HG03342 (cell line): ENCODE results near the gene ME2.
"Not testable (repeated sequence)": the region's sequence is repeated elsewhere in the genome, so short reads cannot be mapped to it uniquely, and the experiment has no call there.

ENCODE experiments used
- ATAC-seq: cut with Tn5 transposase; IDR thresholded peaks from one replicate; pipeline ENCODE4 v1.9.1; 2021; ENCODE audit warnings: mild to moderate bottlenecking, moderate library complexity; ENCODE audit not compliant: unreplicated experiment

Gene ME2

GRCh38 chr18:50911006-50911405 lies 32.1 kb downstream of the ME2 start:
- no peak for ATAC-seq

DNA sequence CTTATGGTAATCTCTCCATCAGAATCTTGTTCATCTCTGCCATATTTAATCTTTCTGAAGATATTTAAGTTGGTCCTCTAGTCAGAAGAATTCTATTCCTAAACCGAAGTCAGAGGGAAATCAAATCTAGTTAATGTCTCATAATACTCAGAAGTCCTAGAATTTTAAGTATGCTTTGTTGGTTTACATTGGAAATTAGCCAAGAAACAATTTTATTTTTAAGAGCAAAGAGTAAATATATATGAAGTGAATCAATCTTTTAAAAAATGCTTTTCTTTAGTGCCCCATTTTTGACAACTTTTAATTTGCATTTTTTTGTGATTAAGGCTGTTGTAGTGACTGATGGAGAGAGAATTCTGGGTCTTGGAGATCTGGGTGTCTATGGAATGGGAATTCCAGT lies 38.1 kb downstream of the ME2 start:
- ATAC-seq, result no peak

GRCh38 chr18:50918153-50918552 lies 39.2 kb downstream of the ME2 start:
- ATAC-seq, result no peak

GRCh38 chr18:50924372-50924771 lies 45.5 kb downstream of the ME2 start:
- no peak for ATAC-seq

GRCh38 chr18:50926521-50926920 lies 47.6 kb downstream of the ME2 start:
- no peak for ATAC-seq

DNA sequence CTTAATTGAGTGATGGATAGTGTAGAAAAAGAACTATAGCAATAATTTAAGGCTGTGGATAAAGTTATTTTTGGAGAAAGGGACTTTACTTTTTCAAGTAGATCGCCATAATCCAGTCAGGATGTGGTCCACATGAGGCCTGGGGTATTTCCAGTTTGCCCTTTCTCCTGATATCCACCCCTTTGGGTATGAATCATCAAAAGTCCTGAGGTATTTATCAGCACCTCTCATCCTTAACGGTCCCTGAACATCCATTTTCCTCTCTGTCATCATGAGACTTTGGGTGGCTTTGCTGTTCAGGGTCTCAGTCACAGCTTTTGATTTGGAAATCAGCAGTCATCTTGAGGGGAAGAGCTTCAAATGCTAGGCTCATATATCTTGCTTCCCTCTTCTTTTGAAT lies 49.6 kb downstream of the ME2 start:
- ATAC-seq, result no peak

DNA sequence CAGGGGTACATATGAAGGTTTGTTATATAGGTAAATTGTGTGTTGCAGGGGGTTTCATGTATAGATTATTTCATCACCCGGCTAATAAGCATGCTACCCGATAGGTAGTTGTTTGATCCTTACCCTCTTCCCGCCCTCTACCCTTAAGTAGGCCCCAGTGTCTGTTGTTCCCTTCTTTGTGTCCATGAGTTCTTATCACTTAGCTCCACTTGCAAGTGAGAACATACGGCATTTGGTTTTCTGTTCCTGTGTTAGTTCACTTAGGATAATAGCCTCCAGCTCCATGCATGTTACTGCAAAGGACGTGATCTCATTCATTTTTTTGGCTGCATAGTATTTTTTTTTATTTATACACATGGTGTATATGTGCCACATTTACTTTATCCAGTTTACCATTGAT lies 54.8 kb downstream of the ME2 start:
- ATAC-seq, result no peak

- ATAC-seq, result no peak
These were observed 55.8 kb downstream of the ME2 start for GRCh38 chr18:50934545-50935211.

- no peak for ATAC-seq
These were observed 56.7 kb downstream of the ME2 start for GRCh38 chr18:50935493-50936191.

- ATAC-seq, result no peak
These were observed 58.3 kb downstream of the ME2 start for GRCh38 chr18:50937183-50937582.

GRCh38 chr18:50938912-50939311 lies 60.0 kb downstream of the ME2 start:
- no peak for ATAC-seq

DNA sequence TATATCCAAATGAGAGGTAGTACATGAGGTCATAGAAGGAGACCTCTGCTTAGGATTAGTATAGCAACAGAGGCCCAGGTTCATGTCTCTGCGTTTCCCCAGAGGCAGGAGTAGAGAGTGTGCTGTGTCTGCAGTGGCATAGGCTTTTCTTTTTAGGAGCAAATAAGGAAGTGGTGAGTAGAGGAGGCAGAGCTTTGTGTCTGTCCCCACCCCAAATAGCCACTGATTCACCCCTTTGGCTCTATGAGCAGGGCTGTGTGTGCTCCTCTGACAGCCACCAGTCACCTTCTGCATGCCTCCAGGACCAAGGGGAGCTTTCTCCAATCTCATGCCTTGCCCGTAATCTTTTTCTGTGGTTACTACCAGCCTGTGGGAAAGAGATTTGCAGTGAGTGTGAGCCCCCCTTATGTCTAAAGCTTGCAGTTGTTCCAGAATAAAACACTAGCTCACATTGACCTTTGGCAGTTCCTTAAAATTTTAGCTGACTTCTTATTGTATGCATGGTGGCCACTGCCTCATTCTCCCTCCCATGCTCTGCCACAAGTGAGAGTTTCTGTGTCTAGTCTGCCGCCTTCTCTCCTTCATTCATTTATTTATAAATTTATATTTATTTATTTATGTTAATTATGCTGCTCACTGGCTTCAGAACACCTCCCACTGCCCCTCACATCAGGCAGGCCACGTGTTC lies 65.5 kb downstream of the ME2 start:
- no peak for ATAC-seq

DNA sequence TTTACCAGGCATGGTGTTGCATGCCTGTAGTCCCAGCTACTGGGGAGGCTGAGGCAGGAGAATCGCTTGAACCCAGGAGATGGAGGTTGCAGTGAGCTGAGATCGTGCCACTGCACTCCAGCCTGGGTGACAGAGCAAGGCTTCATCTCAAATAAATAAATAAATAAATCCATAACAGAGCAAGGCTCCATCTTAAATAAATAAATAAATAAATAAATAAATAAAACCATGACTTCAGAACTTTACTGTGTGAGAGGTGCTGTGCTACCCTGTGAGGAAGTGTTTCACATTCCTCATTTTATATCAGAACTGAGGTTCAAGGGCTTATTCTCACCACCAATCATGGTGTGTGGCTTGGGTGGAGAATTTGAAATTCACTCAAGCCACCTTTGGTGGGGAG lies 67.0 kb downstream of the ME2 start:
- not testable (repeated sequence) for ATAC-seq

DNA sequence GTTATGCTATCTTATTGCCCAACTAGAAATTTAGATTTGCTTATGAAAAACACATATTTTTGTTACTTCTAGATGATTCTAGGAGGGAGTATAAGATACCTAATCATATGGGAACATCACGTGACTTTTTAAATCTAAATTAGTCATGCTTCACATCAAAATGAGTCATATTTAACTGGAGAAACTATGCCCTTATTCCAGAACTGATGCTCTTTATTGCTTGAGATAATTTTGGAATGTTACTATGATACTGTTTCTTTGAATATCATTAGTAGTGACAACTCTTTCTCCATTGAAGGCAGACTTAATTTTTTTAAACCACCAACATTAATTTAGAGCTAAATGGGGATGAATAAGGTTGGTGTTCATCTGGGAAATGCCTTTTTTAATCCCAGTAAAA lies 69.0 kb downstream of the ME2 start:
- ATAC-seq, result no peak

- ATAC-seq, result no peak
These were observed 70.3 kb downstream of the ME2 start for GRCh38 chr18:50949185-50949584.

DNA sequence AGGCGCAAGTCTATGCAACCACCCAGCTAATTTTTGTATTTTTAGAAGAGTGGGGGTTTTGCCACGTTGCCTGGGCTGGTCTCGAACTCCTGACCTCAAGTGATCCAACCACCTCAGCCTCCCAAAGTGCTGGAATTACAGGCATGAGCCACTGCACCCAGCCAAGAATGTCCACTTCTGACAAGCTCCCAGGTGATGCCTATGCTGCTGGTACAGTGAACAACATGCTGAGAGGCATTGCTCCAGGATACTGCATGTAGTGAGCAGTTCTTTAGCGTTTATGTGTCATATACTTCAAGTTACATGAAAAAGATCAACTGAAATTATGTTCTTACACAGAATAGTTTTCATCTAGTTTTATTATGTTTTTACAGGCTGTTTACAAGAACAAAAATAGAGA lies 71.7 kb downstream of the ME2 start:
- ATAC-seq, result no peak

DNA sequence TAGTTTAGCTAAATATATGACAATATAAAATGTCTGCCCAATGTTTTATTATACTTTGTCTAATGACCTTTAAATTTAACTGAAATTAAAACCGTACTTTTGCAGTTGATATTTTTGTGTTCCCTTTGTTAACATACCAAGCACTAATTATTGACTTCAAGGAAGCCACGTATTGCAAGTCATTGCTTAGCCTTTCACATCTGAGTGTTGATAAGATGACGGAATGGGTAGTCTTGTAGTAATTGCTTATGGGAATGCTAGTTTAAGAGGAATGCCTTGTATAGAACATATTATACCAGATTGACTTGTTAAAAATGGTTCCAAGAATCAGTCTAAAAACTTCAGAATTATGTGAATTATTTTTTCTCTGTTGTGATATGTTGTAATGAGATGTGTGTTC lies 74.9 kb downstream of the ME2 start:
- ATAC-seq, result no peak

DNA sequence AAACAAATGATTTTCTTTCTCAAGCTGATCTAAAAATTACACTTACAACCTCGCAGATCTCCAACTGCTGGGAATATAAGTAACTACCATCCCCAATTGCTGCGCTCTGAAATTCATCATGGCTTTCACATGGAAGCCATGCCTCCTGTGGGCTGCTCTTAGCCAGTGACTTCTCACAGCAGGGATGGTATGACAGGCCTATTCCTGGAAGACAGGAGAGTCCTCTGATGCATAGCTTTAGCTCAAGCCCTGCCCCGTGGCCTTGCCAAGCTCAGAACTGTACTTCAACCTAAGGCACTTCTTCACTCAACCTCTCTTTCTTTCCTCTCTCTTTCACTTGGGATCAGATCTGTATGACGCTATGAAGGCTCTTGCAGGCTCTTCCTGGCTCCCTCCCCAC lies 76.3 kb downstream of the ME2 start:
- no peak for ATAC-seq

- ATAC-seq, result no peak
These were observed 77.2 kb downstream of the ME2 start for GRCh38 chr18:50956116-50956515.

- ATAC-seq, result no peak
These were observed 83.1 kb downstream of the ME2 start for GRCh38 chr18:50961974-50962373.

- peak; percentile 94 for ATAC-seq
These were observed 89.1 kb downstream of the ME2 start, which contains the start of gene ELAC1 for GRCh38 chr18:50967714-50968661. TSS of gene ELAC1 (plus strand) at chr18:50968040. CDS start at chr18:50974405, 6,365 bp downstream.
